CD14-positive monocyte (primary cell): Measurements from ENCODE around the gene CFAP43. TPM values are rescaled to one million over a fixed set of nuclear protein-coding genes. Genes with fewer than 3 reads are reported as not detected.

ENCODE experiments used
- DNase-seq, 3 donors: peaks; one replicate each; pipeline ENCODE4 v3.0.0-alpha.2; 2011 to 2022
- H2AFZ ChIP-seq: 2 replicates; pipeline ENCODE4 v1.6.0; 2012; ENCODE audit warnings: mild to moderate bottlenecking, low read depth, low read length, inconsistent platforms; ENCODE audit not compliant: insufficient read depth, poor library complexity, severe bottlenecking
- H3K27ac ChIP-seq, 2 donors: 1 replicate in 1 of 2; 2 replicates in 1 of 2; pipeline ENCODE4 v1.5.1; 2012 to 2013; ENCODE audit warnings: low read length in 2 of 2, control low read depth in 1 of 2, inconsistent platforms in 1 of 2, low read depth in 1 of 2, mild to moderate bottlenecking in 1 of 2
- H3K27me3 ChIP-seq, 2 donors: one replicate each; pipeline versions ENCODE4 v1.6.0 to v1.6.1; 2011 to 2013; ENCODE audit warnings: low read length in 2 of 2; ENCODE audit not compliant: control insufficient read depth in 2 of 2, insufficient read depth in 2 of 2
- H3K36me3 ChIP-seq, 2 donors: replicated peaks in 1 of 2; 1 replicate in 1 of 2; 2 replicates in 1 of 2; pipeline versions ENCODE4 v1.5.1 to v1.6.1; 2012 to 2013; ENCODE audit warnings: low read length in 2 of 2, control low read depth in 1 of 2, inconsistent platforms in 1 of 2, mild to moderate bottlenecking in 1 of 2; ENCODE audit not compliant: insufficient read depth in 2 of 2, control insufficient read depth in 1 of 2
- H3K4me1 ChIP-seq, 2 donors: 1 replicate in 1 of 2; 2 replicates in 1 of 2; pipeline versions ENCODE4 v1.5.1 to v1.6.1; 2012 to 2013; ENCODE audit warnings: low read length in 2 of 2, control low read depth in 1 of 2, inconsistent platforms in 1 of 2, mild to moderate bottlenecking in 1 of 2, moderate library complexity in 1 of 2; ENCODE audit not compliant: insufficient read depth in 2 of 2, control insufficient read depth in 1 of 2
- H3K4me2 ChIP-seq: replicated peaks from 2 replicates; pipeline ENCODE3; 2012; ENCODE audit warnings: low read length, moderate library complexity, mild to moderate bottlenecking; ENCODE audit not compliant: poor library complexity, severe bottlenecking; ENCODE audit errors: extremely low read depth
- H3K4me3 ChIP-seq, 3 experiments: fragments of 200-600 bp in 1 of 3; sonication (generic) in 1 of 3; replicated peaks in 1 of 3; 1 replicate in 2 of 3; 2 replicates in 1 of 3; pipeline ENCODE4 v1.5.1; 2011 to 2013; ENCODE audit warnings: low read length in 3 of 3, mild to moderate bottlenecking in 3 of 3, control low read depth in 2 of 3, low read depth in 2 of 3, inconsistent platforms in 1 of 3, moderate library complexity in 1 of 3
- H3K79me2 ChIP-seq: 2 replicates; pipeline ENCODE4 v1.6.0; 2012; ENCODE audit warnings: mild to moderate bottlenecking, control low read depth, inconsistent platforms, low read length, moderate library complexity; ENCODE audit not compliant: insufficient read depth
- H3K9ac ChIP-seq: 2 replicates; pipeline ENCODE4 v1.6.0; 2017; ENCODE audit warnings: low read length, mild to moderate bottlenecking; ENCODE audit not compliant: insufficient read depth, poor library complexity, severe bottlenecking
- H3K9me3 ChIP-seq, 2 donors: replicated peaks in 1 of 2; 1 replicate in 1 of 2; 2 replicates in 1 of 2; pipeline versions ENCODE4 v1.5.1 to v1.6.1; 2012 to 2013; ENCODE audit warnings: low read length in 2 of 2, control low read depth in 1 of 2; ENCODE audit not compliant: control insufficient read depth in 1 of 2, insufficient read depth in 1 of 2
- H4K20me1 ChIP-seq: 2 replicates; pipeline ENCODE4 v1.6.0; 2012; ENCODE audit warnings: mild to moderate bottlenecking, low read length, control low read depth, moderate library complexity; ENCODE audit not compliant: insufficient read depth
- H3K27ac Mint-ChIP-seq, 7 donors: one replicate each; pipeline ENCODE4 v1.8.0; 2020; ENCODE audit warnings: mild to moderate bottlenecking in 7 of 7, mixed read lengths in 7 of 7, moderate library complexity in 6 of 7, inconsistent platforms in 2 of 7
- H3K27me3 Mint-ChIP-seq, 3 donors: one replicate each; pipeline ENCODE4 v1.8.0; 2021 to 2022; ENCODE audit warnings: low read depth in 3 of 3, mild to moderate bottlenecking in 3 of 3, mixed read lengths in 3 of 3, moderate library complexity in 3 of 3, inconsistent platforms in 1 of 3
- H3K36me3 Mint-ChIP-seq, 2 donors: one replicate each; pipeline ENCODE4 v1.8.0; 2020; ENCODE audit warnings: mixed read lengths in 2 of 2, inconsistent platforms in 1 of 2, mild to moderate bottlenecking in 1 of 2
- H3K4me1 Mint-ChIP-seq: one replicate; pipeline ENCODE4 v1.8.0; 2020; ENCODE audit warnings: mild to moderate bottlenecking, mixed read lengths
- H3K4me3 Mint-ChIP-seq, 2 donors: one replicate each; pipeline ENCODE4 v1.8.0; 2020; ENCODE audit warnings: mild to moderate bottlenecking in 2 of 2, mixed read lengths in 2 of 2, moderate library complexity in 1 of 2
- H3K9me3 Mint-ChIP-seq, 7 donors: one replicate each; pipeline ENCODE4 v1.8.0; 2020 to 2022; ENCODE audit warnings: mixed read lengths in 7 of 7, mild to moderate bottlenecking in 6 of 7, moderate library complexity in 6 of 7, inconsistent platforms in 2 of 7
- WGBS: methylation state at CpG from one replicate; pipeline ENCODE4 v1.1.5; 2013; ENCODE audit warnings: missing lambda C conversion rate; ENCODE audit not compliant: insufficient coverage; 5-methylcytosine and 5-hydroxymethylcytosine counted together
- intact Hi-C, 2 donors: fragments of 100-400 bp; cut with micrococcal nuclease; formaldehyde crosslinking; loops; one replicate each; pipeline versions ENCODE4 v1.15.0 to v1.15.1; 2023
- polyA plus RNA-seq, 3 donors: library from polyadenylated mRNA; depleted of rRNA in 1 of 3; unstranded in 2 of 3; stranded (reverse) in 1 of 3; fragments of 300-500 nt in 2 of 3; fragments of >200 nt in 1 of 3; fragmentation: Illumina TruSeq in 2 of 3; gene quantifications; 1 replicate in 2 of 3; 2 replicates in 1 of 3; pipeline ENCODE4 v1.2.3, GENCODE V29; 2012 to 2021
- TF ChIP-seq, protein P1 (sequence below): fragments of 200-600 bp; IDR thresholded peaks from one replicate; pipeline ENCODE4 v1.8.0; 2022; ENCODE audit warnings: antibody characterized with exemption, mild to moderate bottlenecking

The CFAP43 gene
- polyA plus RNA-seq, 3 donors: 0.06 TPM; not detected in 2

DNA sequence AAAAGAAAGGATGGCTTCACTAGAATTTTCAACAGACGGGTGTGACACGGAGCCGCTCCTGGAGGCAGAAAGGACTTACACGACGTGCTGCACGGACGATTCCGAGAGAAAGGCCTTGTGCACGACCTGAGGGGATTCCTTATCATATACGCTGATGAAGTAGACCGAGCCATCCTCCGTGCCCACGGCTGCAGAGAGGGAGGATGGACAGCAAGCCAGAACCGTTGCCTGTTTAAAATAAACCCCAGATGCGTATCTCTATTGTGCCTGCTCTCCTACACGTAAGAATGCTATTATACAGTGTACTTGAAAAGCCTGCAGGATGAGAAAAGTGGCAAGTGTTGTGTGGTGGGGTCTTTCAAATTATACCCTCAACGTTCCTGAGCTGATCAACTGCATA is 38.4 kb downstream of the CFAP43 start:
- WGBS: 95% methylated on average over 13 of the region's 17 CpGs
- intact Hi-C loops: no loop called here

GRCh38 chr10:104190695-104191094 is 41.5 kb downstream of the CFAP43 start:
- intact Hi-C loops: no loop called here
- H4K20me1 ChIP-seq: no peaks in the 10 kb centered on the region
- H3K27ac ChIP-seq: no peak overlapping the region
- Mint-ChIP-seq H3K4me1 (no peaks in the 10 kb centered on the region), H3K27ac (no peak overlapping the region), H3K4me3 (no peak overlapping the region), H3K9me3 (no peaks in the 10 kb centered on the region), H3K36me3 (no peaks in the 10 kb centered on the region), H3K27me3 (peaks cover 0 to 3% (median 3%) of the 10 kb centered on the region in 3 donors)
- H3K4me2 ChIP-seq: no peak overlapping the region
- H3K79me2 ChIP-seq: no peaks in the 10 kb centered on the region
- H3K4me3 ChIP-seq: no peak overlapping the region
- no peak for DNase-seq
- H3K9me3 ChIP-seq: no peaks in the 10 kb centered on the region
- WGBS: 100% methylated on average over 3 of the region's 5 CpGs
- no peaks in the 10 kb centered on the region for H3K27me3 ChIP-seq
- no peak overlapping the region for H3K9ac ChIP-seq
- no peaks in the 10 kb centered on the region for H3K36me3 ChIP-seq
- no peak overlapping the region for H2AFZ ChIP-seq
- TF ChIP-seq, protein P1, sequence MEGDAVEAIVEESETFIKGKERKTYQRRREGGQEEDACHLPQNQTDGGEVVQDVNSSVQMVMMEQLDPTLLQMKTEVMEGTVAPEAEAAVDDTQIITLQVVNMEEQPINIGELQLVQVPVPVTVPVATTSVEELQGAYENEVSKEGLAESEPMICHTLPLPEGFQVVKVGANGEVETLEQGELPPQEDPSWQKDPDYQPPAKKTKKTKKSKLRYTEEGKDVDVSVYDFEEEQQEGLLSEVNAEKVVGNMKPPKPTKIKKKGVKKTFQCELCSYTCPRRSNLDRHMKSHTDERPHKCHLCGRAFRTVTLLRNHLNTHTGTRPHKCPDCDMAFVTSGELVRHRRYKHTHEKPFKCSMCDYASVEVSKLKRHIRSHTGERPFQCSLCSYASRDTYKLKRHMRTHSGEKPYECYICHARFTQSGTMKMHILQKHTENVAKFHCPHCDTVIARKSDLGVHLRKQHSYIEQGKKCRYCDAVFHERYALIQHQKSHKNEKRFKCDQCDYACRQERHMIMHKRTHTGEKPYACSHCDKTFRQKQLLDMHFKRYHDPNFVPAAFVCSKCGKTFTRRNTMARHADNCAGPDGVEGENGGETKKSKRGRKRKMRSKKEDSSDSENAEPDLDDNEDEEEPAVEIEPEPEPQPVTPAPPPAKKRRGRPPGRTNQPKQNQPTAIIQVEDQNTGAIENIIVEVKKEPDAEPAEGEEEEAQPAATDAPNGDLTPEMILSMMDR: no peak
- H3K4me1 ChIP-seq: no peaks in the 10 kb centered on the region

More for the DNA sequence above, 38.4 kb downstream of the CFAP43 start:
- no peak overlapping the region for H3K27ac ChIP-seq
- TF ChIP-seq, protein P1: no peak
- H3K9me3 Mint-ChIP-seq: no peaks in the 10 kb centered on the region
- no peaks in the 10 kb centered on the region for H3K4me1 Mint-ChIP-seq
- H3K36me3 Mint-ChIP-seq: no peaks in the 10 kb centered on the region
- H3K27me3 ChIP-seq: no peaks in the 10 kb centered on the region
- no peak for DNase-seq
- H3K36me3 ChIP-seq: no peaks in the 10 kb centered on the region
- no peaks in the 10 kb centered on the region for H4K20me1 ChIP-seq
- no peaks in the 10 kb centered on the region for H3K4me1 ChIP-seq
- no peaks in the 10 kb centered on the region for H3K27me3 Mint-ChIP-seq
- no peaks in the 10 kb centered on the region for H3K9me3 ChIP-seq
- H3K79me2 ChIP-seq: no peaks in the 10 kb centered on the region
- no peak overlapping the region for H3K27ac Mint-ChIP-seq
- no peak overlapping the region for H2AFZ ChIP-seq
- no peak overlapping the region for H3K4me3 ChIP-seq
- H3K4me3 Mint-ChIP-seq: no peak overlapping the region
- H3K9ac ChIP-seq: no peak overlapping the region
- no peak overlapping the region for H3K4me2 ChIP-seq
